Vagina (tissue), 2 donors: ENCODE measurements around the gene RNU5D-1. TPM values are rescaled to one million over a fixed set of nuclear protein-coding genes. Genes with fewer than 3 reads are reported as not detected.
A peak's percentile ranks its signal among the peaks of the same experiment; 100 is the strongest.

Source experiments
- DNase-seq, 2 donors: peaks; one replicate each; pipeline ENCODE4 v3.0.0-alpha.2; 2017; ENCODE audit errors: extremely low spot score in 2 of 2
- H3K27ac ChIP-seq: fragments of 200-600 bp; sonication (generic); one replicate; pipeline ENCODE4 v1.5.1; 2019
- H3K27me3 ChIP-seq: fragments of 200-600 bp; sonication (generic); one replicate; pipeline ENCODE4 v1.5.1; 2019
- H3K36me3 ChIP-seq, 2 donors: fragments of 200-600 bp; sonication (generic); one replicate each; pipeline ENCODE4 v1.5.1; 2017 to 2019
- H3K4me1 ChIP-seq: fragments of 200-600 bp; sonication (generic); one replicate; pipeline ENCODE4 v1.5.1; 2019
- H3K4me3 ChIP-seq, 2 donors: fragments of 200-600 bp; sonication (generic); 1 replicate in 1 of 2; 2 replicates in 1 of 2; pipeline ENCODE4 v1.5.1; 2016 to 2019
- H3K9me3 ChIP-seq: fragments of 200-600 bp; sonication (generic); one replicate; pipeline ENCODE4 v1.5.1; 2019
- POLR2A ChIP-seq, 2 donors: fragments of 450-650 bp; IDR thresholded peaks; one replicate each; pipeline ENCODE4 v1.6.1; 2017; ENCODE audit warnings: antibody characterized with exemption in 2 of 2, mild to moderate bottlenecking in 2 of 2, moderate library complexity in 2 of 2
- POLR2AphosphoS5 ChIP-seq, 2 donors: sonication (generic); formaldehyde crosslinking; IDR thresholded peaks; one replicate each; pipeline ENCODE4 v1.9.0; 2017; ENCODE audit warnings: antibody characterized with exemption in 2 of 2, mild to moderate bottlenecking in 2 of 2, low read depth in 1 of 2; ENCODE audit not compliant: insufficient read depth in 1 of 2
- intact Hi-C: fragments of 100-400 bp; cut with DNase I; formaldehyde crosslinking; loops from one replicate; pipeline ENCODE4 v1.15.1; 2023
- total RNA-seq: library from RNA; depleted of rRNA; stranded (reverse); fragments of >200 nt; gene quantifications from one replicate; pipeline ENCODE4 v1.2.3, GENCODE V29; 2016
- TF ChIP-seq, protein P1 (sequence below), 3 experiments: fragments of 450-650 bp in 2 of 3; fragments of 200-600 bp in 1 of 3; sonication (generic) in 1 of 3; IDR thresholded peaks; one replicate each; pipeline ENCODE4 v1.5.1; 2017 to 2019; ENCODE audit warnings: antibody characterized with exemption in 3 of 3, mild to moderate bottlenecking in 2 of 3, moderate library complexity in 2 of 3

The RNU5D-1 gene
- not detected for total RNA-seq

GRCh38 chr1:44730741-44731512 is at the start of gene RNU5D-1:
Gene RNU5D-1 (minus strand): TSS chr1:44731170.
- peaks cover 16% of the 10 kb centered on the region for H3K4me1 ChIP-seq
- no peaks in the 10 kb centered on the region for H3K27me3 ChIP-seq
- intact Hi-C loops, result no loop called here
- peak in 1 of 2 donors; percentile 91 for DNase-seq
- H3K9me3 ChIP-seq, result no peaks in the 10 kb centered on the region
- no peaks in the 10 kb centered on the region for H3K36me3 ChIP-seq
- TF ChIP-seq POLR2A (IDR thresholded peaks at IDR 0.05), result peak; percentile 19 to 77
- TF ChIP-seq, protein P1, sequence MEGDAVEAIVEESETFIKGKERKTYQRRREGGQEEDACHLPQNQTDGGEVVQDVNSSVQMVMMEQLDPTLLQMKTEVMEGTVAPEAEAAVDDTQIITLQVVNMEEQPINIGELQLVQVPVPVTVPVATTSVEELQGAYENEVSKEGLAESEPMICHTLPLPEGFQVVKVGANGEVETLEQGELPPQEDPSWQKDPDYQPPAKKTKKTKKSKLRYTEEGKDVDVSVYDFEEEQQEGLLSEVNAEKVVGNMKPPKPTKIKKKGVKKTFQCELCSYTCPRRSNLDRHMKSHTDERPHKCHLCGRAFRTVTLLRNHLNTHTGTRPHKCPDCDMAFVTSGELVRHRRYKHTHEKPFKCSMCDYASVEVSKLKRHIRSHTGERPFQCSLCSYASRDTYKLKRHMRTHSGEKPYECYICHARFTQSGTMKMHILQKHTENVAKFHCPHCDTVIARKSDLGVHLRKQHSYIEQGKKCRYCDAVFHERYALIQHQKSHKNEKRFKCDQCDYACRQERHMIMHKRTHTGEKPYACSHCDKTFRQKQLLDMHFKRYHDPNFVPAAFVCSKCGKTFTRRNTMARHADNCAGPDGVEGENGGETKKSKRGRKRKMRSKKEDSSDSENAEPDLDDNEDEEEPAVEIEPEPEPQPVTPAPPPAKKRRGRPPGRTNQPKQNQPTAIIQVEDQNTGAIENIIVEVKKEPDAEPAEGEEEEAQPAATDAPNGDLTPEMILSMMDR (IDR thresholded peaks at IDR 0.05), result peak; percentile 59 to 92 (median 88)
- TF ChIP-seq POLR2AphosphoS5 (IDR thresholded peaks at IDR 0.05; ENCODE audit: insufficient read depth in 1 of 2, low read depth in 1 of 2), result peak; percentile 49 to 98
- H3K4me3 ChIP-seq, result peak within 1 kb of the TSS; percentile 29 to 32
- peak within 1 kb of the TSS; percentile 95 for H3K27ac ChIP-seq

GRCh38 chr1:44780583-44781121 is 49.7 kb upstream of the RNU5D-1 start:
- Histone ChIP-seq H3K36me3 (peaks cover 0 to 39% of the 10 kb centered on the region in 2 donors), H3K27me3 (no peaks in the 10 kb centered on the region)
- intact Hi-C loops, result no loop called here

DNA sequence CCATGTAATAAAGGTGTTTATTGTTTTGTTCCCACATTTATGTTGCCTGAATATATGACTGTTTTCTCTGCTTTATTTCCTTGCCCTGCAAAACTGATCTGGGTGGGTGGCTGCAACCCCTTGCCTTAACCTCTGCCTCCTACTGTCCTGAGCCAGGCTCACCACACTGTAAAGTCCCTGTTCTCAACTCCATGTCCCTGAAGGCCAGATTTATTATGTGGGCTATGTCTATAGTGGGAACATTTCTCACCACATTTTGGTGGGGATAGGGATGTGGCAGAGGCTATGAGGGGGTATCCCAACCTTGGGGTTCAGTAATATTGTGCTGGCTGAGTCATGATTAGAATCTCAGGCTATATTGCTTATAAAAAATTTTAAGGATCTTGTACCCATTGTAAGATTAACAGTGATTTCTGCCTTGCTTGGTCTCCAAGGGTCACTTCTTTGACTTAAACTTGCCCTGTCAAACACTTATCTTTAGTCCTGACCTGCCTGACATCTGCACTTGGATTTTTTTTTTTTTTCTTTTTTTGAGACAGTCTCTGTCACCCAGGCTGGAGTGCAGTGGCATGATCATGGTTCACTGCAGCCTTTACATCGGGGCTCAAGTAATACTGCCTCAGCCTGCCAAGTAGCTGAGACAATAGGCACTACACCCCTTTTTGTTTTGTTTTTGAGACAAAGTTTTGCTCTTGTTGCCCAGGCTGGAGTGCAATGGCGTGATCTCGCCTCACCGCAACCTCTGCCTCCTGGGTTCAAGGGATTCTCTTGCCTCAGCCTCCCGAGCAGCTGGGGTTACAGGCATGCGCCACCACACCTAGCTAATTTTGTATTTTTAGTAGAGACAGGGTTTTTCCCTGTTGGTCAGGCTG is 48.0 kb upstream of the RNU5D-1 start:
- H3K36me3 ChIP-seq, result peaks cover 0 to 39% of the 10 kb centered on the region in 2 donors
- TF ChIP-seq POLR2A (IDR thresholded peaks at IDR 0.05), result no peak
- TF ChIP-seq, protein P1 (IDR thresholded peaks at IDR 0.05), result no peak
- TF ChIP-seq POLR2AphosphoS5 (IDR thresholded peaks at IDR 0.05; ENCODE audit: insufficient read depth in 1 of 2, low read depth in 1 of 2), result no peak
- intact Hi-C loops, result loop anchor here (5.0 kb wide), 1 partner anchor 42 kb away; the partner anchor contains the start of gene KIF2C

More at GRCh38 chr1:44780583-44781121, 49.7 kb upstream of the RNU5D-1 start:
- Histone ChIP-seq H3K4me1 (peaks cover 42% of the 10 kb centered on the region), H3K9me3 (no peaks in the 10 kb centered on the region), H3K27ac (no peak overlapping the region), H3K4me3 (no peak overlapping the region)
- TF ChIP-seq, protein P1 (IDR thresholded peaks at IDR 0.05), result no peak
- no peak for TF ChIP-seq POLR2A (IDR thresholded peaks at IDR 0.05)
- no peak for TF ChIP-seq POLR2AphosphoS5 (IDR thresholded peaks at IDR 0.05; ENCODE audit: insufficient read depth in 1 of 2, low read depth in 1 of 2)
- DNase-seq, result no peak

DNA sequence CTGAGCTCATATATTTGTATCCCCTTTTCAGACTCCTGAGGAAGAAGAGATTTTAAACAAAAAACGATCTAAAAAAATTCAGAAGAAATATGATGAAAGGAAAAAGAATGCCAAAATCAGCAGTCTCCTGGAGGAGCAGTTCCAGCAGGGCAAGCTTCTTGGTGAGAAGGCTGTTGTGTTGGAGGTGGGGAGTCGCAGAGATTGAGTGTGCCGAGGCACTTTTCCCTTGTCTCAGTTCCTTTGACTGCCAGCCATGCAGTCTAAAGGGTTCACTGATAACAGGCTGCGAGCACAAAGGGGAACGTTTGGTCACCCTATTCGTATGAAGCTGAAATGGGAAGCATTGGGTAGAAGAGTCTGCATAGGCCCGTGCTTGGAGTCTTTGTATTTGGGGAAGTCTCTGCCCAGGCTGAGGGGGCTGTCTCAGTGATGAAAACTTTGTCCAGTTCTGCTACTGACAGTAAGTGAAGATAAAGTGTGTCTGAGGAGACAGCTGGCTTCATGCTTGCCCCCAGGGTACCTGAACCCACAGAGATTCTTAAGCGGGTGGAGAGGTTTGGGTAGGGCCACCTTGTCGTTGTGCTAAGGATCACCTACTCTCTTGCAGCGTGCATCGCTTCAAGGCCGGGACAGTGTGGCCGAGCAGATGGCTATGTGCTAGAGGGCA is 47.1 kb upstream of the RNU5D-1 start:
- no peak for DNase-seq
- TF ChIP-seq, protein P1 (IDR thresholded peaks at IDR 0.05), result no peak
- TF ChIP-seq POLR2AphosphoS5 (IDR thresholded peaks at IDR 0.05; ENCODE audit: insufficient read depth in 1 of 2, low read depth in 1 of 2) (no peak), POLR2A (IDR thresholded peaks at IDR 0.05) (no peak)
- Histone ChIP-seq H3K9me3 (no peaks in the 10 kb centered on the region), H3K36me3 (peaks cover 0 to 39% of the 10 kb centered on the region in 2 donors), H3K4me1 (peaks cover 26% of the 10 kb centered on the region), H3K4me3 (no peak overlapping the region), H3K27me3 (no peaks in the 10 kb centered on the region), H3K27ac (no peak overlapping the region)
- intact Hi-C loops, result loop anchor here (5.0 kb wide), 1 partner anchor 41 kb away; the partner anchor contains the start of gene KIF2C

More for the DNA sequence above, 48.0 kb upstream of the RNU5D-1 start:
- Histone ChIP-seq H3K9me3 (no peaks in the 10 kb centered on the region), H3K4me3 (no peak overlapping the region), H3K27ac (no peak overlapping the region), H3K4me1 (peaks cover 31% of the 10 kb centered on the region), H3K27me3 (no peaks in the 10 kb centered on the region)
- no peak for DNase-seq
